GM18858 (cell line): Measurements from ENCODE around the gene LCN9.
"Not testable (repeated sequence)": the region's sequence is repeated elsewhere in the genome, so short reads cannot be mapped to it uniquely, and the experiment has no call there.

Source experiments
- ATAC-seq: cut with Tn5 transposase; IDR thresholded peaks from one replicate; pipeline ENCODE4 v1.9.1; 2021; ENCODE audit not compliant: unreplicated experiment

The LCN9 gene

DNA sequence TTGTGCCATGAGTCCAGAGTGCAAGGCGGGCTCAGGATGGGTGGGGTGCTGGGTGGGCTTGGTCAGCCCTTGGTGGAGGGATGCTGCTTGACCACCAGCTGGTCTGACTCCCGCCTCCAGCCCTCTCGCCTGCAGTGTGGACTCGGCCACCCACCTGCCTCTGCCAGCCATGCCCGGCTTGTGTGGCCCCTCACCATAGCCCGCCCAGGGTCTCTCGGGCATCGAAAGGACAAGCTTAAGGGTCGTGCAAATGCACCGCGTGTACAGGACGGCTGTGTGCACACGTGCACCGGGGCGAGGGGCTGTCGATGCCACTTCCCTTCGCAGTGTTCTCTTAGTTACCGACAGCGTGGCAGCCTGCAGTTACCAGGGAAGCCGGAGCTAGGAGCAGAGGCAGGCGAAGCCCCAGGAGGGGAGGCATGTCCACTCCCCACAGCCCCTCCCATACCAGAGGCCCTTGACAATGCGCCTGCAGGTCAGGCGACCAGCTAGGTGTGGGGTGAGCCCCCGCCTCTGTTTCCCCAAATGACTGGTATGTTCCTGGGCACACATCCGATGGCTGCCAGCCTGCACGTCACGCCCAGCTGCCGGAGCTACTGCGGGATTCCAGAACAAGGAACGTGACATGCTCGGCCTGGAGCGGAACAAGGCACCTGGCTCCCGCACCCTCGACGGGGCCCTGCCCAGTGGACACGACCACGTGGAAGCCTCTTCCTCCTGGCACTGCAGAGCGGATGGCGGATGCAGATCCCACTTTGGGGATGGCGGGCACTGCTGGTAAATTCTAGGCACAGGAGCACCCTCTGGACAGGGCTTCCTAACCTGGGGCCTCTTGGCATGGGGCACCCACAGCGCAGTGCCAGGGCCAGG lies 7.8 kb downstream of the LCN9 start:
- no peak for ATAC-seq

DNA sequence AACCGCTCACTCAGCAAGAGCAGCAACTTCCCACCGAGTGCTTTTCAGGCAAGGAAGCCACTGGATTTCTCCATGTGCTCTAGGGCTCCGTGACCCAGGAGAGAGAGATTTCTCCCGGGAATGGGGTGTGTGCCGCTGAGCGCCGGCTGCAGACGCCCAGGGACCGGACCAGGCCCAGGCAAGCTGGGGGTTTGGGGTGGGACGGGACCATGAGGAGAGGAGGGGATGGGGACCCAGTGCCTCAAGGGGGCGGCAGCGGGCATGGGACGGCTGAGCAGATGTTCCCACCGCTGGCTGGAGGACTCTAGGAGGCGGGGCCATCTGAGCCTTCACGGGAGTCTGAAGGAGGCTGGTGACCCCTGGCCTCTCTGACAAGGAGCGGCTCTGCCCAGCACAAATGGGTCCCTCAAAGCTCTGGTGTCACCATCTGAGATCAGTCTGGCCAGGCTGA lies 8.5 kb downstream of the LCN9 start:
- ATAC-seq = no peak

DNA sequence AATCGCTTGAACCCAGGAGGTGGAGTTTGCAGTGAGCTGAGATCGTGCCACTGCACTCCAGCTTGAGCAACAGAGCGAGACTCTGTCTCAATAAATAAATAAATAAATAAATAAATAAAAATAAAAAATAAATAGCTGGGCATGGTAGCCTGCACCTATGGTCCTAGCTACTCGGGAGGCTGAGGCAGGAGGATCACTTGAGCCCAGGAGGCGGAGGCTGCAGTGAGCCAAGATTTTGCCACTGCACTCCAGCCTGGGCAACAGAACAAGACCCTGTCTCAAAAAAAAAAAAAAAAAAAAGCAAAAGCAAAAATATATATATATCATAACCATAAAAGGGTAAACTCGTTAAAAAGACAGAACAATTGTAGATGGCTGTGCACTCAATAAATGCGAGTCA lies 9.7 kb downstream of the LCN9 start:
- ATAC-seq = not testable (repeated sequence)

DNA sequence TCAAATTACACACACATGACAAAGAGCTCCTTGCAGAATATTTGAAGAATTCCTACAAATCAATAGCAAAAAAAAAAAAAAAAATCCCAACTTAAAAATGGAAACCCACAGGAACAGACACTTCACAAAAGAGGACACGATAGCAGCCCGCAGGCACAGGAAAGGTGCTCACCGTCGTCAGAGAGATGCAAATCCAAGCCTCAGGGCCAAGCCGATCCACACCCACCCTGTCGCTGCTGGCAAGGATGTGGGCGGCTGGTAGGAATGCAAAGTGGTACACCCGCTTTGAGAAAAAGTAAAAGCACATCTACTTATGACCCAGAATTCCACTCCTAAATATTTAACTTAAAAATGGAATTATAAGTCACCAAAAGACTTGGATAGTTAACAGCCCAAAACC lies 10.8 kb downstream of the LCN9 start:
- no peak for ATAC-seq

GRCh38 chr9:135674977-135675376 lies 11.9 kb downstream of the LCN9 start:
- no peak for ATAC-seq

GRCh38 chr9:135676891-135677290 lies 13.8 kb downstream of the LCN9 start:
- ATAC-seq = no peak

GRCh38 chr9:135677641-135678168 lies 14.6 kb downstream of the LCN9 start:
- no peak for ATAC-seq

DNA sequence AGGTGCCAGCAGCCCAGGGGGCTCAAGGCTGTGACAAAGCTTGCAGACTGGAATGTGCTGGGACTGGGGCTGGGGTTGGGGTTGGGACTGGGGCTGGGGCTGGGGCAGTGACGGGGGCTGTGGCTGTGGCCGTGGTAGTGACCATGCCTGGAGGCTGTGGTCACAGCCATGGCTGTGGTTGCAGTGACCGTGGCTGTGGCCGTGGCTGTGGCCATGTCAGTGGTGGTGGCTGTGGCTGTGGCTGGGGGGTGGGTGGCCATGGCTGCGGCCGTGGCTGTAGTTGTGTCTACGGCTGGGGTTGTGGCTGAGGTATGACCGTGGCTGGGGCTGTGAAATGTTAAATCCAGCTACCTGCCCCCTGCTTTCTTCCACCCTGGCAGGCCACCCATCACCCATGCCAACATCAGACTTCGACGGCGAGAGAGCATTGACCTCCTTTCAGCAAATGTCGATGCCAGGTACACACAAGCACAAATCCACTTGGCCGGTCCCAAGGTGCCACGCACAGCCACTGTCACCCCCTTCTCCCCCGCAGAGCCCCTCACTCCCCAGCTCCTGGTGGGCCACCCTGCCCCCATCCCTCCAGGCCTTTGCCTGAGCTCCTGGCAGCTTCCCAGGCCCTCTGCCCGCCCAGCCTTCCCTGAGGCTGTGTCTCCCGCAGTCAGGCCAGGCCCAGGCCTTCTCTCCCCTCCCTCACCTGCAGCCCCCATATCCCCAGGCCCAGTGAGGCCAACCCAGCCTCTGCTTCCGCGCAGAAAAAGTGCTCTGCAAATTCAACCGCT lies 15.3 kb downstream of the LCN9 start:
- ATAC-seq = no peak

DNA sequence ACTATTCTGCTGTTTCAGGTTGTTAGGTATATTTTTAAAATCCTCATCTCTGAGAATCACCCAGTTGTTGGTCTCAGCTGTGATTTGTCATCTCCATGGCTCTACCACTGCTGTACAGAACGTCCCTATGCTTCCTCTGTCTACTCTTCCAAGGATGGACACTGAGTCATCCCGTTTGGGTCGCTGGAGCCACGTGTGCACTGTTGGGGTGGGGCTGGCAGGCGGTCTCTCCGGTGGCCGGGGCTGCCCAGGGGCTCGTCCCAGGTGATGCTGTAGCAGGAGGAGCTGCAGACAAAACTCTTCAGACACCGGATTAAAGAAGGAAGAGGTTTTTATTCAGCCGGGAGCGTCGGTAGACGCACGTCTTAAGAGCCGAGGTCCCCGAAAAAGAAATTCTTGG lies 16.9 kb downstream of the LCN9 start:
- no peak for ATAC-seq

GRCh38 chr9:135681161-135681560 lies 18.1 kb downstream of the LCN9 start:
- no peak for ATAC-seq

- ATAC-seq = no peak
Observed at GRCh38 chr9:135683401-135684034, 20.4 kb downstream of the LCN9 start.

- no peak for ATAC-seq
Observed at GRCh38 chr9:135684691-135685090, 21.6 kb downstream of the LCN9 start.

- no peak for ATAC-seq
Observed at GRCh38 chr9:135687216-135687615, 24.1 kb downstream of the LCN9 start.

- no peak for ATAC-seq
Observed at GRCh38 chr9:135689011-135689410, 25.9 kb downstream of the LCN9 start.

DNA sequence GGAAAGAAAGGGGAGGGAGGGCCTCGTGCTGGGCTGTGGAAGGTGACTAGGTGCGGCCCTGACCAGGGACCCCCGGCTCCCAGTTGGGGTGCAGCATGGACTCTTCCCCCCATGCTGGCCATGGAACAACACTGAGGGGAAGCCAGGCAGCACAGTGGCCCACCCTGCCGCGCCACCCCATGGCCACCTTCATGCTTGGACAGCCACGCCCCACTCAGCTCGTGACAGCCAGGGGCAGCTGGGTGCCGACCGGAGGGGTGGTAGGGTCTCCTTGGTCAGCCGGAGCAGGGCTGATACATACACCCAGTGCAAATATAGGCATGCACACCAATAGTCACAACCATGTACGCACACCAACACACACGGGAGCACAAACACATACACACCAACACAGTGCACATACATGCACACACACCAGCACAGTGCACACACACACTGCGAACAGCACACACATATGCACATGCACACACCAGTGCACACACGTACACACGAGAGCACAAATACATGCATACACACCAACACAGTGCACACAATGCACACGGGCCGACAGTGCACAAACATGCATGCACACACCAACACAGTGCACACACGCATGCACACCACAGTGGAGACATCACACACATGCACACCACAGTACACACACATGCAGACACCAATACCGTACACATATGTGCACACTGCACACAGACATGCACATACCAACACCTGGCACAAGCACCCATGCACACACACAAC lies 27.9 kb downstream of the LCN9 start:
- ATAC-seq = no peak

DNA sequence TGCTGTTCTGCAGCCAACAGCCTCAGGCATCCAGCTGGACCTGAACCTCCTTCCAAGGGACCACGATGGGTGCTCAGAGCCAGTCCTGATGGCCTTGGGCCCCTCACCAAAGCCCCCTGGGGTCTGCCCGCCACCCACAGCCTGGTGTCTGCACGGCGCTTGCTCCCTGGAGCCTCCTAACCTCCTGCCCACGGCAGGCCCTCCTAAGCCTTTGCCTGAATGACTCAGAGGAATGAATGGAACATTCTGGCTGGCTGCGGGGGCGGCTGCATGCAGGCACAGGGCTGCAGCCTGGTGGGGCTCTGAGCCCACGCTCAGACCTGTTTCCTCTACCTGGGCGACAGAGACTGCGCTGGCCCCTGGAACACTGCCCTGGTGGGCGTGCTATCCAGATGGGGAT lies 29.3 kb downstream of the LCN9 start:
- ATAC-seq = no peak

GRCh38 chr9:135693265-135693664 lies 30.2 kb downstream of the LCN9 start:
- ATAC-seq = no peak

GRCh38 chr9:135693771-135694170 lies 30.7 kb downstream of the LCN9 start:
- ATAC-seq = no peak

- no peak for ATAC-seq
Observed at GRCh38 chr9:135694414-135694813, 31.3 kb downstream of the LCN9 start.

DNA sequence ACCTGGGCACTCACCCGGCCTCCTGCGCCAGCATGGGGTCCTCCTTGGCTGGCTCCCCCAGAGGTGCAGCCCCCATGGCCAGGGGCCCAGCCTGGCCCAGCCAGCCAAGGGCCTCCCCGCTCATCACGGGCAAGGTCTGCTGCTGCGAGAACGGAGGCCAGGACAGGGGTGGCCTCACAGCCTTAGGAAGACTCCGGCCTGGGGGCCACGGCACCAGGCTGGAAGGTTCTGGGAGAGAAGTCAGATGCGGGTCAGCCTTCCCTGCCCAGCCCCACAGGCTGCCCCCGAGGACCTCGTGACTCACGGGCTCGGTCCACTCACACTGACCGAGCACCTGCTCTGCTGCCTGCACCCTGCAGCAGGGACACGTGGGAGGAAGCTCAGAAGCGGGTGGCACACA lies 31.9 kb downstream of the LCN9 start:
- no peak for ATAC-seq

GRCh38 chr9:135695642-135696041 lies 32.5 kb downstream of the LCN9 start:
- ATAC-seq = no peak
